HepG2 (cell line): ENCODE results near the gene NEK8. TPM values are rescaled to one million over a fixed set of nuclear protein-coding genes. Genes with fewer than 3 reads are reported as not detected.
A peak's percentile ranks its signal among the peaks of the same experiment; 100 is the strongest.

ENCODE experiments used
- ARNT2 ChIP-seq: sonication (generic); formaldehyde crosslinking; IDR thresholded peaks from 2 replicates; pipeline ENCODE4 v1.8.0; 2022; ENCODE audit warnings: mild to moderate bottlenecking, low read depth, missing genetic modification reagents, moderate library complexity
- CENPX ChIP-seq: sonication (generic); formaldehyde crosslinking; IDR thresholded peaks from 2 replicates; pipeline ENCODE4 v1.9.0; 2021; ENCODE audit warnings: mild to moderate bottlenecking, missing genetic modification reagents, moderate library complexity
- CREB1 ChIP-seq, 2 experiments: fragments of 450-650 bp in 1 of 2; IDR thresholded peaks; 2 replicates each; pipeline ENCODE4 v1.6.1; 2016 to 2017; ENCODE audit warnings: control low read depth in 1 of 2, mild to moderate bottlenecking in 1 of 2, missing compliant biosample characterization in 1 of 2, missing genetic modification characterization in 1 of 2
- EZH2 ChIP-seq: conservative IDR thresholded peaks from 2 replicates; pipeline ENCODE4 v1.6.1; 2012; ENCODE audit warnings: mild to moderate bottlenecking, low read depth, low read length, moderate library complexity
- HOXA7 ChIP-seq: sonication (generic); formaldehyde crosslinking; IDR thresholded peaks from 2 replicates; pipeline ENCODE4 v1.8.1; 2022; ENCODE audit warnings: mild to moderate bottlenecking, missing genetic modification reagents, moderate library complexity
- JDP2 ChIP-seq: sonication (generic); formaldehyde crosslinking; IDR thresholded peaks from 2 replicates; pipeline ENCODE4 v1.8.1; 2022; ENCODE audit warnings: missing genetic modification reagents, borderline replicate concordance
- KLF11 ChIP-seq: IDR thresholded peaks from 2 replicates; pipeline ENCODE4 v1.6.1; 2016; ENCODE audit warnings: missing compliant biosample characterization
- LCORL ChIP-seq, 2 experiments: fragments of 450-650 bp in 1 of 2; sonication (generic) in 1 of 2; formaldehyde crosslinking in 1 of 2; IDR thresholded peaks; 2 replicates each; pipeline versions ENCODE4 v1.5.0 to v1.6.1; 2017 to 2020; ENCODE audit warnings: antibody characterized with exemption in 1 of 2, missing genetic modification reagents in 1 of 2
- MBD4 ChIP-seq: IDR thresholded peaks from 2 replicates; pipeline ENCODE4 v1.6.1; 2012; ENCODE audit warnings: low read length, inconsistent platforms, borderline replicate concordance
- MIER2 ChIP-seq: IDR thresholded peaks from 2 replicates; pipeline ENCODE4 v1.6.1; 2016; ENCODE audit warnings: missing biosample characterization, missing genetic modification reagents
- NFATC3 ChIP-seq: sonication (generic); formaldehyde crosslinking; IDR thresholded peaks from 2 replicates; pipeline ENCODE4 v1.5.1; 2020; ENCODE audit warnings: mild to moderate bottlenecking, missing genetic modification reagents
- NFE2L2 ChIP-seq: fragments of 150-350 bp; IDR thresholded peaks from 2 replicates; pipeline ENCODE4 v1.6.1; 2014; ENCODE audit warnings: low read length
- RFX3 ChIP-seq: IDR thresholded peaks from 2 replicates; pipeline ENCODE4 v1.6.1; 2016; ENCODE audit warnings: missing biosample characterization, missing genetic modification reagents
- TBX2 ChIP-seq: sonication (generic); formaldehyde crosslinking; IDR thresholded peaks from 2 replicates; pipeline ENCODE4 v1.5.0; 2020; ENCODE audit warnings: missing genetic modification reagents, mild to moderate bottlenecking, borderline replicate concordance
- TBX3 ChIP-seq: fragments of 450-650 bp; IDR thresholded peaks from 2 replicates; pipeline ENCODE4 v1.6.1; 2017; ENCODE audit warnings: antibody characterized with exemption, mild to moderate bottlenecking, inconsistent platforms, borderline replicate concordance
- ZBTB1 ChIP-seq: sonication (generic); formaldehyde crosslinking; IDR thresholded peaks from 2 replicates; pipeline ENCODE4 v1.4.0; 2020; ENCODE audit warnings: missing genetic modification reagents, borderline replicate concordance
- ZBTB42 ChIP-seq: sonication (generic); formaldehyde crosslinking; IDR thresholded peaks from 2 replicates; pipeline ENCODE4 v1.5.0; 2020; ENCODE audit warnings: mild to moderate bottlenecking, missing genetic modification reagents
- ZEB1 ChIP-seq: IDR thresholded peaks from 2 replicates; pipeline ENCODE4 v1.6.1; 2012; ENCODE audit warnings: mild to moderate bottlenecking, low read depth, inconsistent platforms; ENCODE audit not compliant: insufficient replicate concordance
- ZNF703 ChIP-seq: sonication (generic); formaldehyde crosslinking; IDR thresholded peaks from 2 replicates; pipeline ENCODE4 v1.5.1; 2020; ENCODE audit warnings: missing genetic modification reagents, mild to moderate bottlenecking, moderate library complexity, borderline replicate concordance
- ZNF878 ChIP-seq: sonication (generic); formaldehyde crosslinking; IDR thresholded peaks from 2 replicates; pipeline ENCODE4 v1.8.1; 2023; ENCODE audit warnings: mild to moderate bottlenecking, missing genetic modification reagents, moderate library complexity
- polyA plus RNA-seq, 8 experiments: library from polyadenylated mRNA; depleted of rRNA in 3 of 8; stranded (reverse) in 7 of 8; unstranded in 1 of 8; fragments of >200 nt; fragmentation: Illumina TruSeq in 4 of 8; extraction: Trizol in 4 of 8; gene quantifications; 2 replicates each; pipeline versions ENCODE4 v1.2.1 to v1.2.3, GENCODE V29; 2011 to 2016; ENCODE audit warnings: low read depth in 4 of 8, missing spikeins in 1 of 8, mixed read lengths in 1 of 8; ENCODE audit not compliant: insufficient read depth in 1 of 8
- total RNA-seq, 5 experiments: library from RNA; depleted of rRNA; stranded (reverse); fragments of >200 nt; fragmentation: Illumina TruSeq; extraction: Trizol; gene quantifications; 2 replicates each; pipeline ENCODE4 v1.2.3, GENCODE V29; 2016; ENCODE audit warnings: low read depth in 1 of 5
- TF ChIP-seq, protein P1 (sequence below): sonication (generic); formaldehyde crosslinking; IDR thresholded peaks from 2 replicates; pipeline ENCODE4 v1.5.1; 2020; ENCODE audit warnings: mild to moderate bottlenecking, missing genetic modification reagents, moderate library complexity
- TF ChIP-seq, protein P2 (sequence below): sonication (generic); formaldehyde crosslinking; conservative IDR thresholded peaks from 2 replicates; pipeline ENCODE4 v1.8.1; 2023; ENCODE audit warnings: missing genetic modification reagents
- TF ChIP-seq, protein P3 (sequence below): sonication (generic); formaldehyde crosslinking; IDR thresholded peaks from 2 replicates; pipeline ENCODE4 v1.8.0; 2022; ENCODE audit warnings: mild to moderate bottlenecking, missing genetic modification reagents
- TF ChIP-seq, protein P4 (sequence below), 2 experiments: sonication (generic) in 1 of 2; formaldehyde crosslinking in 1 of 2; IDR thresholded peaks; 2 replicates each; pipeline versions ENCODE4 v1.5.1 to v1.6.1; 2011 to 2020; ENCODE audit warnings: borderline replicate concordance in 1 of 2, low read depth in 1 of 2, low read length in 1 of 2, mild to moderate bottlenecking in 1 of 2, missing genetic modification reagents in 1 of 2, moderate library complexity in 1 of 2

The NEK8 gene
- total and polyA plus RNA-seq, 2 of the 13 experiments (the other 11 are each of a cell fraction or from before 2014, with no cell fraction given), result 5.8 to 13.5 TPM

DNA sequence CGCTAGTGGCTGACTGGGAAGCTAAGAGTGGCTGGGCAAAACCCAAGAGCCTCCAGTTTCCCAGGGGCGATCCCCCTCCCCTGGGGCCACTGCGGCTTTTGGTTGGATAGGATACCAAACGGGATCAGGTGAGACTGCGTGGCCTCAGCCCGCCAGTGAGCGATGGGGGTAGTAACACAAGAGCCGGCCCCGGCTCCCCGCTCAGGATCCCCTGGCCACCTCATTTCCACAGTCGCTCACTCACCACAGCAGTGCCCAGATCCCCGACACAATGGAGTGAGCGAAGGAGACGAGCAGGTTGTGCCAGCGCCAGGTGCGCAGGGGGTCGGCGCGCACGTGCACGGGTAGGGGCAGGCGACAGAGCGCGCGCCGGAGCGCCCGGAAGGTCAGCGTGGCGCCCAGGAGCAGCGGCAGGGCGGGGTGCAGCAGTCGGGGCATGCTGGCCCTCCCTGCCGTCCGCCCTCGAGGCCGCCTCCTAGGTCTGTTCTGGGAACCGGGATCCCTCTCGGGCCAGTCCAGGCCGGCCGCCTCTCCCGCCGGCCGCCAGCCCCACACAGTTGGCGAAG is 2.8 kb upstream of the NEK8 start (continued):
- TF ChIP-seq MBD4 (no peak), ARNT2 (CRISPR knock-in tag) (peak; percentile 82; the same call in 1 of the 2 replicates), ZEB1 (peak; percentile 5), CENPX (CRISPR knock-in tag) (no peak), HOXA7 (CRISPR knock-in tag) (0 out of 2 replicates have a peak, but pooled peaks have one; percentile 42), TBX2 (CRISPR knock-in tag) (peak; percentile 69), ZNF703 (CRISPR knock-in tag) (peak; percentile 62; the same call in 1 of the 2 replicates), MIER2 (CRISPR knock-in tag) (no peak), ZBTB1 (no peak), ZBTB42 (peak; percentile 42; the same call in 1 of the 2 replicates), ZNF878 (CRISPR knock-in tag) (peak; percentile 2; the same call in 1 of the 2 replicates), NFE2L2 (no peak), LCORL (IDR thresholded peaks at IDR 0.05) (no peak), LCORL (CRISPR knock-in tag; IDR thresholded peaks at IDR 0.05) (no peak), JDP2 (CRISPR knock-in tag) (no peak), EZH2 (no peak), RFX3 (CRISPR knock-in tag) (no peak), KLF11 (CRISPR knock-in tag) (no peak), CREB1 (IDR thresholded peaks at IDR 0.05) (no peak), CREB1 (CRISPR knock-in tag; IDR thresholded peaks at IDR 0.05) (no peak), NFATC3 (0 out of 2 replicates have a peak, but pooled peaks have one; percentile 38), TBX3 (no peak)
- TF ChIP-seq, protein P1, sequence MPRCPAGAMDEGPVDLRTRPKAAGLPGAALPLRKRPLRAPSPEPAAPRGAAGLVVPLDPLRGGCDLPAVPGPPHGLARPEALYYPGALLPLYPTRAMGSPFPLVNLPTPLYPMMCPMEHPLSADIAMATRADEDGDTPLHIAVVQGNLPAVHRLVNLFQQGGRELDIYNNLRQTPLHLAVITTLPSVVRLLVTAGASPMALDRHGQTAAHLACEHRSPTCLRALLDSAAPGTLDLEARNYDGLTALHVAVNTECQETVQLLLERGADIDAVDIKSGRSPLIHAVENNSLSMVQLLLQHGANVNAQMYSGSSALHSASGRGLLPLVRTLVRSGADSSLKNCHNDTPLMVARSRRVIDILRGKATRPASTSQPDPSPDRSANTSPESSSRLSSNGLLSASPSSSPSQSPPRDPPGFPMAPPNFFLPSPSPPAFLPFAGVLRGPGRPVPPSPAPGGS (CRISPR knock-in tag), result peak; percentile 95
- TF ChIP-seq, protein P2, sequence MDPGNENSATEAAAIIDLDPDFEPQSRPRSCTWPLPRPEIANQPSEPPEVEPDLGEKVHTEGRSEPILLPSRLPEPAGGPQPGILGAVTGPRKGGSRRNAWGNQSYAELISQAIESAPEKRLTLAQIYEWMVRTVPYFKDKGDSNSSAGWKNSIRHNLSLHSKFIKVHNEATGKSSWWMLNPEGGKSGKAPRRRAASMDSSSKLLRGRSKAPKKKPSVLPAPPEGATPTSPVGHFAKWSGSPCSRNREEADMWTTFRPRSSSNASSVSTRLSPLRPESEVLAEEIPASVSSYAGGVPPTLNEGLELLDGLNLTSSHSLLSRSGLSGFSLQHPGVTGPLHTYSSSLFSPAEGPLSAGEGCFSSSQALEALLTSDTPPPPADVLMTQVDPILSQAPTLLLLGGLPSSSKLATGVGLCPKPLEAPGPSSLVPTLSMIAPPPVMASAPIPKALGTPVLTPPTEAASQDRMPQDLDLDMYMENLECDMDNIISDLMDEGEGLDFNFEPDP, result no peak
- TF ChIP-seq, protein P3, sequence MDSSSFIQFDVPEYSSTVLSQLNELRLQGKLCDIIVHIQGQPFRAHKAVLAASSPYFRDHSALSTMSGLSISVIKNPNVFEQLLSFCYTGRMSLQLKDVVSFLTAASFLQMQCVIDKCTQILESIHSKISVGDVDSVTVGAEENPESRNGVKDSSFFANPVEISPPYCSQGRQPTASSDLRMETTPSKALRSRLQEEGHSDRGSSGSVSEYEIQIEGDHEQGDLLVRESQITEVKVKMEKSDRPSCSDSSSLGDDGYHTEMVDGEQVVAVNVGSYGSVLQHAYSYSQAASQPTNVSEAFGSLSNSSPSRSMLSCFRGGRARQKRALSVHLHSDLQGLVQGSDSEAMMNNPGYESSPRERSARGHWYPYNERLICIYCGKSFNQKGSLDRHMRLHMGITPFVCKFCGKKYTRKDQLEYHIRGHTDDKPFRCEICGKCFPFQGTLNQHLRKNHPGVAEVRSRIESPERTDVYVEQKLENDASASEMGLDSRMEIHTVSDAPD, result peak; percentile 64; the same call in 1 of the 2 replicates
- TF ChIP-seq, protein P4, sequence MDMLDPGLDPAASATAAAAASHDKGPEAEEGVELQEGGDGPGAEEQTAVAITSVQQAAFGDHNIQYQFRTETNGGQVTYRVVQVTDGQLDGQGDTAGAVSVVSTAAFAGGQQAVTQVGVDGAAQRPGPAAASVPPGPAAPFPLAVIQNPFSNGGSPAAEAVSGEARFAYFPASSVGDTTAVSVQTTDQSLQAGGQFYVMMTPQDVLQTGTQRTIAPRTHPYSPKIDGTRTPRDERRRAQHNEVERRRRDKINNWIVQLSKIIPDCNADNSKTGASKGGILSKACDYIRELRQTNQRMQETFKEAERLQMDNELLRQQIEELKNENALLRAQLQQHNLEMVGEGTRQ (IDR thresholded peaks at IDR 0.05; ENCODE audit: low read depth, low read length), result no peak
- TF ChIP-seq, protein P4 (CRISPR knock-in tag; IDR thresholded peaks at IDR 0.05; ENCODE audit: borderline replicate concordance), result no peak
